ENCODE measurements around the gene AMIGO1. TPM values are rescaled to one million over a fixed set of nuclear protein-coding genes. Genes with fewer than 3 reads are reported as not detected.
A peak's percentile ranks its signal among the peaks of the same experiment; 100 is the strongest.

The AMIGO1 gene
- total RNA-seq, 1 experiment from 2014 or later, result 2.7 TPM

- no TSS peak for BruUV-seq (replicated peaks)
- intact Hi-C loops (cut with micrococcal nuclease), result no loop called here
- H3K9ac ChIP-seq (ENCODE audit: low read length), result no peak overlapping the region
- H4K20me1 ChIP-seq (ENCODE audit: low read length), result no peaks in the 10 kb centered on the region
- TF ChIP-seq CTCF (conservative IDR thresholded peaks at IDR 0.05; ENCODE audit: low read depth, low read length), result no peak
- TF ChIP-seq EZH2phosphoT487 (IDR thresholded peaks at IDR 0.05; ENCODE audit: borderline replicate concordance, low read length), result no peak
- TF ChIP-seq EZH2 (IDR thresholded peaks at IDR 0.05; ENCODE audit: low read length, unreplicated experiment), result no peak
- no peak overlapping the region for H3K27ac ChIP-seq (ENCODE audit: low read length)
- no peak overlapping the region for H3K4me2 ChIP-seq (ENCODE audit: low read length)
- no peaks in the 10 kb centered on the region for H3K79me2 ChIP-seq (ENCODE audit: low read length)
- ChIA-PET POLR2A (ENCODE audit: unreplicated experiment) (no interaction called here), CTCF (interaction anchor here (1.1 kb wide), 1 partner anchor 44 kb away, joined by 3 read pairs; no protein-coding TSS in a partner anchor)
- no peak for DNase-seq
- no peak overlapping the region for H2AFZ ChIP-seq (ENCODE audit: low read length)
- no peaks in the 10 kb centered on the region for H3K36me3 ChIP-seq (ENCODE audit: low read depth, low read length)
- no peak overlapping the region for H3K4me3 ChIP-seq (ENCODE audit: low read length)
- no peaks in the 10 kb centered on the region for H3K4me1 ChIP-seq (ENCODE audit: insufficient read depth, low read length)
- no peaks in the 10 kb centered on the region for H3F3A ChIP-seq (ENCODE audit: low read length, unreplicated experiment)
- no peak for ATAC-seq
- H3K27me3 ChIP-seq (ENCODE audit: low read length), result no peaks in the 10 kb centered on the region
- H3K9me2 ChIP-seq (replicated peaks; ENCODE audit: low read length), result no peaks in the 10 kb centered on the region
- no peaks in the 10 kb centered on the region for H3K9me3 ChIP-seq (ENCODE audit: low read length)
Measured at GRCh38 chr1:109534307-109534858, 24.9 kb upstream of the AMIGO1 start.

GRCh38 chr1:109532365-109533136, 23.0 kb upstream of the AMIGO1 start:
- BruUV-seq (replicated peaks), result no TSS peak
- POLR2A ChIA-PET (ENCODE audit: unreplicated experiment), result interaction anchor here (0.5 kb wide), 1 partner anchor 24 kb away, joined by 3 read pairs; no protein-coding TSS in a partner anchor
- Histone ChIP-seq H3K9ac (ENCODE audit: low read length) (no peak overlapping the region), H3K4me1 (ENCODE audit: insufficient read depth, low read length) (no peaks in the 10 kb centered on the region), H2AFZ (ENCODE audit: low read length) (peak overlapping the region; percentile 71), H3K9me3 (ENCODE audit: low read length) (no peaks in the 10 kb centered on the region), H3K27ac (ENCODE audit: low read length) (no peak overlapping the region), H3K4me3 (ENCODE audit: low read length) (no peak overlapping the region), H3F3A (ENCODE audit: low read length, unreplicated experiment) (no peaks in the 10 kb centered on the region), H4K20me1 (ENCODE audit: low read length) (no peaks in the 10 kb centered on the region), H3K36me3 (ENCODE audit: low read depth, low read length) (no peaks in the 10 kb centered on the region), H3K79me2 (ENCODE audit: low read length) (no peaks in the 10 kb centered on the region), H3K27me3 (ENCODE audit: low read length) (no peaks in the 10 kb centered on the region), H3K9me2 (replicated peaks; ENCODE audit: low read length) (no peaks in the 10 kb centered on the region), H3K4me2 (ENCODE audit: low read length) (peak overlapping the region; percentile 19; the same call in 1 of the 2 replicates)
- CTCF ChIA-PET, result interaction anchor here (0.5 to 1.9 kb wide), 8 partner anchors 16 to 123 kb away, joined by 3 to 34 read pairs (median 5); partner anchors contain the start of genes CYB561D1 and GNAI3
- ATAC-seq (peak; percentile 88), DNase-seq (peak; percentile 82)
- TF ChIP-seq EZH2 (IDR thresholded peaks at IDR 0.05; ENCODE audit: low read length, unreplicated experiment) (no peak), CTCF (conservative IDR thresholded peaks at IDR 0.05; ENCODE audit: low read depth, low read length) (peak; percentile 79)
- intact Hi-C loops (cut with micrococcal nuclease), result loop anchor here (1.0 kb wide), 2 partner anchors 34 to 42 kb away; no protein-coding TSS in a partner anchor
